ENCODE measurements around the gene RAX.
A peak's percentile ranks its signal among the peaks of the same experiment; 100 is the strongest.

DNA sequence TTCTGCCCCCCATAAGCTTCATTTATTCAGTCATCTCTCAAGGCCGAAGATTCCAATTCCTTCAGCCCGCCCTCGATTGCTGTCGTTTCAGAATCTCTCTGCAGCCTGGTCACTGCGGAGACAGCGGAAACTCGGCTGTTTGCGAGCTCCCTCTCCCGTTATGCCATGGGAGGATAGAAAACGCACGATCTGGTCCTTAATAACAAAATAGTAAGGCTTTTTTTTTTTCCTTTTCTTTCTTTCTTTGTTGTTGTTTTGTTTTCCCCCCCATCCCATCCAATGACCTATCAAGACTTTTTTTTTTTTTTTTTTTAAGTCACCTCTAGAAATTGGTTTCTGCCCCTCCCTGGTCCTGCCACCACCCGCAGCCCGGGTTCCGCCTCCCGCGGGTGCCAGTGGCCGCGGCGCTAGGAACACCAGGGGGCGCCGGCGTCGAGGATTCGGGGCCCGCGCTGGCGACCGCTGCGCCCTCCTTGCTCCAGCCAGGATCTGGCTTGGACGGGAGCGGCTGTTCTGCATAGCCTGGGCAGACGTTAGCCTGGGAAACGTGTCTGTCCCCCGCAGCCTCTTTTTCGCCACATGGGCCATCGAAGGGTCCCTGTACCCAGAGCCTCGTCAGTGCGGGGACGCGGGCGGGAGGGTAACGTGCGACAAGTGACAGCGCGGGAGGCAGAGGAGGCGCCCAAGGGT is 35.1 kb upstream of the RAX start:
- TF ChIP-seq, protein P1, sequence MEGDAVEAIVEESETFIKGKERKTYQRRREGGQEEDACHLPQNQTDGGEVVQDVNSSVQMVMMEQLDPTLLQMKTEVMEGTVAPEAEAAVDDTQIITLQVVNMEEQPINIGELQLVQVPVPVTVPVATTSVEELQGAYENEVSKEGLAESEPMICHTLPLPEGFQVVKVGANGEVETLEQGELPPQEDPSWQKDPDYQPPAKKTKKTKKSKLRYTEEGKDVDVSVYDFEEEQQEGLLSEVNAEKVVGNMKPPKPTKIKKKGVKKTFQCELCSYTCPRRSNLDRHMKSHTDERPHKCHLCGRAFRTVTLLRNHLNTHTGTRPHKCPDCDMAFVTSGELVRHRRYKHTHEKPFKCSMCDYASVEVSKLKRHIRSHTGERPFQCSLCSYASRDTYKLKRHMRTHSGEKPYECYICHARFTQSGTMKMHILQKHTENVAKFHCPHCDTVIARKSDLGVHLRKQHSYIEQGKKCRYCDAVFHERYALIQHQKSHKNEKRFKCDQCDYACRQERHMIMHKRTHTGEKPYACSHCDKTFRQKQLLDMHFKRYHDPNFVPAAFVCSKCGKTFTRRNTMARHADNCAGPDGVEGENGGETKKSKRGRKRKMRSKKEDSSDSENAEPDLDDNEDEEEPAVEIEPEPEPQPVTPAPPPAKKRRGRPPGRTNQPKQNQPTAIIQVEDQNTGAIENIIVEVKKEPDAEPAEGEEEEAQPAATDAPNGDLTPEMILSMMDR (IDR thresholded peaks at IDR 0.05; ENCODE audit: low read depth, low read length) = peak; percentile 47
- no peak for TF ChIP-seq POLR2A (IDR thresholded peaks at IDR 0.05; ENCODE audit: extremely low read depth, insufficient read length)
- TF ChIP-seq, protein P2, sequence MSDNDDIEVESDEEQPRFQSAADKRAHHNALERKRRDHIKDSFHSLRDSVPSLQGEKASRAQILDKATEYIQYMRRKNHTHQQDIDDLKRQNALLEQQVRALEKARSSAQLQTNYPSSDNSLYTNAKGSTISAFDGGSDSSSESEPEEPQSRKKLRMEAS (IDR thresholded peaks at IDR 0.05; ENCODE audit: low read depth, low read length) = no peak
- no peak for TF ChIP-seq MYC (IDR thresholded peaks at IDR 0.05; ENCODE audit: low read depth, low read length)

Measured in NB4 (cell line).